GM23248 (cell line): Measurements from ENCODE around the gene LGALS12.

Source experiments
- EZH2 ChIP-seq: fragments of 200-600 bp; sonication (generic); IDR thresholded peaks from 2 replicates; pipeline ENCODE4 v1.6.1; 2018; ENCODE audit warnings: antibody characterized with exemption, mild to moderate bottlenecking; ENCODE audit not compliant: insufficient read depth, poor library complexity, severe bottlenecking
- EZH2phosphoT487 ChIP-seq: fragments of 200-600 bp; sonication (generic); IDR thresholded peaks from 2 replicates; pipeline ENCODE4 v1.6.1; 2018; ENCODE audit warnings: antibody characterized with exemption, moderate library complexity, mild to moderate bottlenecking, low read depth; ENCODE audit not compliant: insufficient read depth

- no peak for TF ChIP-seq EZH2phosphoT487
- TF ChIP-seq EZH2, result no peak
These were observed 10.9 kb upstream of the LGALS12 start for GRCh38 chr11:63494975-63495374.
